NCI-H2107 treated with DMSO at 0.1 percent for 48 hours (cell line): Measurements from ENCODE around the gene NIN.
A peak's percentile ranks its signal among the peaks of the same experiment; 100 is the strongest.

Experiments
- DNase-seq: peaks from one replicate; lab custom pipeline; 2025; ENCODE audit not compliant: unreplicated experiment; lab: John Stamatoyannopoulos, UW

NIN gene

GRCh38 chr14:50792051-50792477 lies 38.9 kb downstream of the NIN start:
- no peak for DNase-seq

- DNase-seq: no peak
Measured at GRCh38 chr14:50791201-50791600, 39.8 kb downstream of the NIN start.

- no peak for DNase-seq
Measured at GRCh38 chr14:50790589-50790988, 40.4 kb downstream of the NIN start.

- no peak for DNase-seq
Measured at GRCh38 chr14:50786751-50787464, 44.1 kb downstream of the NIN start.

- DNase-seq: no peak
Measured at GRCh38 chr14:50785457-50786063, 45.4 kb downstream of the NIN start.

GRCh38 chr14:50784683-50785456 lies 46.1 kb downstream of the NIN start:
- DNase-seq: no peak

- DNase-seq: no peak
Measured at GRCh38 chr14:50783563-50783962, 47.4 kb downstream of the NIN start.

GRCh38 chr14:50780393-50780792 lies 50.6 kb downstream of the NIN start:
- no peak for DNase-seq

GRCh38 chr14:50778721-50779483 lies 52.1 kb downstream of the NIN start:
- no peak for DNase-seq

- DNase-seq: no peak
Measured at GRCh38 chr14:50776522-50776921, 54.4 kb downstream of the NIN start.

GRCh38 chr14:50775357-50775756 lies 55.6 kb downstream of the NIN start:
- no peak for DNase-seq

GRCh38 chr14:50774542-50775267 lies 56.3 kb downstream of the NIN start:
- DNase-seq: no peak

- peak; percentile 58 for DNase-seq
Measured at GRCh38 chr14:50773632-50774541, 57.1 kb downstream of the NIN start.

GRCh38 chr14:50772412-50772811 lies 58.5 kb downstream of the NIN start:
- no peak for DNase-seq

- DNase-seq: no peak
Measured at GRCh38 chr14:50770586-50770985, 60.4 kb downstream of the NIN start.

- no peak for DNase-seq
Measured at GRCh38 chr14:50769863-50770500, 61.0 kb downstream of the NIN start.

- no peak for DNase-seq
Measured at GRCh38 chr14:50768680-50769079, 62.3 kb downstream of the NIN start.

GRCh38 chr14:50766338-50766886 lies 64.5 kb downstream of the NIN start:
- DNase-seq: no peak
